Measurements from ENCODE around the gene ZPBP2. TPM values are rescaled to one million over a fixed set of nuclear protein-coding genes. Genes with fewer than 3 reads are reported as not detected.

The ZPBP2 gene
- total RNA-seq, 1 experiment from 2014 or later, result not detected

- Histone ChIP-seq H3K36me3 (ENCODE audit: low read depth, low read length) (no peaks in the 10 kb centered on the region), H4K20me1 (ENCODE audit: low read length) (no peaks in the 10 kb centered on the region), H3K9me2 (replicated peaks; ENCODE audit: low read length) (no peaks in the 10 kb centered on the region), H3F3A (ENCODE audit: low read length, unreplicated experiment) (no peaks in the 10 kb centered on the region), H3K27me3 (ENCODE audit: low read length) (no peaks in the 10 kb centered on the region), H2AFZ (ENCODE audit: low read length) (no peak overlapping the region), H3K79me2 (ENCODE audit: low read length) (no peaks in the 10 kb centered on the region), H3K9ac (ENCODE audit: low read length) (no peak overlapping the region), H3K4me2 (ENCODE audit: low read length) (no peak overlapping the region), H3K4me1 (ENCODE audit: insufficient read depth, low read length) (no peaks in the 10 kb centered on the region), H3K27ac (ENCODE audit: low read length) (no peak overlapping the region), H3K9me3 (ENCODE audit: low read length) (no peaks in the 10 kb centered on the region), H3K4me3 (ENCODE audit: low read length) (no peak overlapping the region)
- TF ChIP-seq CTCF (conservative IDR thresholded peaks at IDR 0.05; ENCODE audit: low read depth, low read length), result no peak
- TF ChIP-seq EZH2 (IDR thresholded peaks at IDR 0.05; ENCODE audit: low read length, unreplicated experiment), result no peak
- no peak for TF ChIP-seq EZH2phosphoT487 (IDR thresholded peaks at IDR 0.05; ENCODE audit: borderline replicate concordance, low read length)
- ATAC-seq (no peak), DNase-seq (no peak)
- no TSS peak for BruUV-seq (replicated peaks)
- intact Hi-C loops (cut with micrococcal nuclease), result no loop called here
- ChIA-PET POLR2A (ENCODE audit: unreplicated experiment) (no interaction called here), CTCF (no interaction called here)
Observed at GRCh38 chr17:39826334-39826733, 41.7 kb upstream of the ZPBP2 start.

GRCh38 chr17:39828443-39828842, 39.6 kb upstream of the ZPBP2 start:
- intact Hi-C loops (cut with micrococcal nuclease), result no loop called here
- no peak overlapping the region for H2AFZ ChIP-seq (ENCODE audit: low read length)
- H3K4me2 ChIP-seq (ENCODE audit: low read length), result no peak overlapping the region
- no TSS peak for BruUV-seq (replicated peaks)
- no peaks in the 10 kb centered on the region for H3K9me3 ChIP-seq (ENCODE audit: low read length)
- no peaks in the 10 kb centered on the region for H3K79me2 ChIP-seq (ENCODE audit: low read length)
- H3K9me2 ChIP-seq (replicated peaks; ENCODE audit: low read length), result no peaks in the 10 kb centered on the region
- no peak overlapping the region for H3K27ac ChIP-seq (ENCODE audit: low read length)
- ATAC-seq (no peak), DNase-seq (no peak)
- CTCF ChIA-PET, result no interaction called here
- H3K27me3 ChIP-seq (ENCODE audit: low read length), result no peaks in the 10 kb centered on the region; the same call in 1 of the 2 replicates
- POLR2A ChIA-PET (ENCODE audit: unreplicated experiment), result no interaction called here
- no peak overlapping the region for H3K9ac ChIP-seq (ENCODE audit: low read length)
- no peaks in the 10 kb centered on the region for H4K20me1 ChIP-seq (ENCODE audit: low read length)
- H3K4me3 ChIP-seq (ENCODE audit: low read length), result no peak overlapping the region
- no peaks in the 10 kb centered on the region for H3K36me3 ChIP-seq (ENCODE audit: low read depth, low read length)
- TF ChIP-seq EZH2phosphoT487 (IDR thresholded peaks at IDR 0.05; ENCODE audit: borderline replicate concordance, low read length), result no peak
- TF ChIP-seq CTCF (conservative IDR thresholded peaks at IDR 0.05; ENCODE audit: low read depth, low read length), result no peak
- TF ChIP-seq EZH2 (IDR thresholded peaks at IDR 0.05; ENCODE audit: low read length, unreplicated experiment), result no peak
- no peaks in the 10 kb centered on the region for H3F3A ChIP-seq (ENCODE audit: low read length, unreplicated experiment)
- no peaks in the 10 kb centered on the region for H3K4me1 ChIP-seq (ENCODE audit: insufficient read depth, low read length)

- BruUV-seq (replicated peaks), result no TSS peak
- Histone ChIP-seq H4K20me1 (ENCODE audit: low read length) (no peaks in the 10 kb centered on the region), H3K9me2 (replicated peaks; ENCODE audit: low read length) (no peaks in the 10 kb centered on the region), H3F3A (ENCODE audit: low read length, unreplicated experiment) (no peaks in the 10 kb centered on the region), H3K27me3 (ENCODE audit: low read length) (no peaks in the 10 kb centered on the region; the same call in 1 of the 2 replicates), H2AFZ (ENCODE audit: low read length) (no peak overlapping the region), H3K9me3 (ENCODE audit: low read length) (no peaks in the 10 kb centered on the region), H3K36me3 (ENCODE audit: low read depth, low read length) (no peaks in the 10 kb centered on the region), H3K4me2 (ENCODE audit: low read length) (no peak overlapping the region), H3K9ac (ENCODE audit: low read length) (no peak overlapping the region), H3K27ac (ENCODE audit: low read length) (no peak overlapping the region), H3K79me2 (ENCODE audit: low read length) (no peaks in the 10 kb centered on the region), H3K4me3 (ENCODE audit: low read length) (no peak overlapping the region), H3K4me1 (ENCODE audit: insufficient read depth, low read length) (no peaks in the 10 kb centered on the region)
- TF ChIP-seq CTCF (conservative IDR thresholded peaks at IDR 0.05; ENCODE audit: low read depth, low read length), result no peak
- no peak for TF ChIP-seq EZH2 (IDR thresholded peaks at IDR 0.05; ENCODE audit: low read length, unreplicated experiment)
- TF ChIP-seq EZH2phosphoT487 (IDR thresholded peaks at IDR 0.05; ENCODE audit: borderline replicate concordance, low read length), result no peak
- ChIA-PET POLR2A (ENCODE audit: unreplicated experiment) (no interaction called here), CTCF (no interaction called here)
- no peak for DNase-seq
- ATAC-seq, result no peak
- intact Hi-C loops (cut with micrococcal nuclease), result no loop called here
Observed at GRCh38 chr17:39831588-39831987, 36.4 kb upstream of the ZPBP2 start.
